HG03442 (cell line): ENCODE data around the gene CACNA1G.

Experiments used
- ATAC-seq: cut with Tn5 transposase; IDR thresholded peaks from one replicate; pipeline ENCODE4 v1.9.1; 2021; ENCODE audit warnings: mild to moderate bottlenecking, moderate library complexity; ENCODE audit not compliant: unreplicated experiment

Gene CACNA1G

DNA sequence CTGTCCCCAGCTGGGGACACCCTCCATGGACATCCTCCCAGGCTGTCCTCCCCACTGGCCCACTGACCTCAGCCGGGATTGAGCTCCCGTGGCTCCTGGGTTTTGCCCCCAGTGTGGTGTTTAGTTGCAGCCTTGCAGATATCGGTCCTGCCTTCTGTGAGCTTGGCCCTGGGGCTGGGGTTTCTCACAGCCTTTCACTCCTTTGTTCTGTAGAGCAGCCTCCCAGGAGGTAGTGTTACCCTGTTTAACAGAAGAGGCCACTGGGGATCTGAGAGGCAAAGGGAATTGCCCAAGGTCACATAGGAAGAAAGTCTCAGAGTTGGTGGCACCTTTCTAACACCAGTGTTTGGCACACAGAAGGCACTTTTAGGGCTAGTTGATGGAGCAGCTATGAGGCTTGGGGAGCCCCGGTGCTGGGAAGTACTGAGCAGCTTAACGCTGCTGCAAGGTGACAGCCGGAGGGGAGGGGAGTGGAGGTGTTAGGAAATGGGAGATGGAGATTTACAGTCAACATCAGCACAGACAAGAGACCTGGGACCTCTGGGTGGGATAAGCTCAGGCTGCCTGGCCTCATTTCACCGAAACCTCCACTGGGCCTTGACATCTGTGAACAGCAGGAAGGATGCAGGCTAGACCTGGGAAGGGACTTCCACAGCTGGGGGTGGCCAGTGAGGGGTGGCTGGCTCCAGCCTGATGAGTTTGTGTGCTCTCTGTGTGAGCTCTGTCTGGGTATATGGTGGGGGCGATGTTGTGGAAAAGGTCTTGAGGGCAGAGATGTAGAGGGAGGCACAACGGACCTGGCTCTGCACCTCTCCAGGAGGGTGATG, 26.1 kb downstream of the CACNA1G start:
- no peak for ATAC-seq

DNA sequence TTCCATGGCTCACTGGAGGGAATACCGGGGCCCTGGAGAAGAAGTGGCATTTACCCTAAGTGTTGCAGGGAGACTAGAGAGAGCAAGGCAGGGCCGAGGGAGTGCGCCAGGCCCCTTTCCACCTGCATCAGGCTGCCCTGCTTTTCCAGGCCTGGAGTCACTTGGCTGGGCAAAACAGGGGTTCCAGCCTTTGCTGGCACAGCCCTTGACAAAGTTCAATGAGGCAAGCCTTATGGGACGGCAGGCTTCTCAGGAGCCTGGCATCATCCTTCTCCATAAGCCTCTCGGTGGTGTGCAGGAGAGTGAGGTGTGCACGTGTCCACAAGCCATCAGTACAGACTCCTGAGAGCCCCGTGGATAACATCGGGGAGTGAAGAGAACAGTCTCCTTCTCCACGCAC, 27.1 kb downstream of the CACNA1G start:
- no peak for ATAC-seq

DNA sequence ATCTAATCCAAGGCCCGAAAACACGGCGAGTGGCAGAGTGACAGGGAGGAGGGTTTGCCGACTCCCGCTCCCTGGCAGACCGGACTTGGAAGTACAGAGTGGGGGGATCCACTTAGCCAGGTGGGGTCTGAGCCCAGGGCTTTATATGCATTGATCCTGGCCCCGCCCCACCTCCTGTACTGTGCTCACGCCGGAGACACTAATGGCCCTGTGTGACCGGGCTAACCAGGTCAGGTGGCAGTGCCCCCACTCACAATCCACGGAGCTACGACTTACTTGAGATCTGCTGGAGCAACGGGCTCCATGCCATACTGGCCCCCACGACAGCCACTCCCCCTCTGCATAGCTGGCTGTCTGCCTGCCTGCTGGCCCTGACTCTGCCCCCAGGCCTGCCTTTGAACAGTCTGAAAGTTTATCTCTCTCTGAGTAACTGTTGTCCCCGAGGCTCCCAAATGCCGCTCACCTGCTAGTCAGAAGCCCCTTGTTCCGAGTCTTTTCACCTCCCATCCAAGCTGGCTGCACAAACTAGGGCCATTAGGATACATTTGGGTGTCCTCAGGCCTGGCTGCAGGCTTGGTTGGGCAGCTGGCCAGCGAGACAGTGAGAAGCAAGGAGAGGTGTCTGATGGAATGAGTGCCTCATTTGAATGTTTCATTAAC, 28.0 kb downstream of the CACNA1G start:
- no peak for ATAC-seq

- no peak for ATAC-seq
Observed at GRCh38 chr17:50589095-50589705, 28.7 kb downstream of the CACNA1G start.

DNA sequence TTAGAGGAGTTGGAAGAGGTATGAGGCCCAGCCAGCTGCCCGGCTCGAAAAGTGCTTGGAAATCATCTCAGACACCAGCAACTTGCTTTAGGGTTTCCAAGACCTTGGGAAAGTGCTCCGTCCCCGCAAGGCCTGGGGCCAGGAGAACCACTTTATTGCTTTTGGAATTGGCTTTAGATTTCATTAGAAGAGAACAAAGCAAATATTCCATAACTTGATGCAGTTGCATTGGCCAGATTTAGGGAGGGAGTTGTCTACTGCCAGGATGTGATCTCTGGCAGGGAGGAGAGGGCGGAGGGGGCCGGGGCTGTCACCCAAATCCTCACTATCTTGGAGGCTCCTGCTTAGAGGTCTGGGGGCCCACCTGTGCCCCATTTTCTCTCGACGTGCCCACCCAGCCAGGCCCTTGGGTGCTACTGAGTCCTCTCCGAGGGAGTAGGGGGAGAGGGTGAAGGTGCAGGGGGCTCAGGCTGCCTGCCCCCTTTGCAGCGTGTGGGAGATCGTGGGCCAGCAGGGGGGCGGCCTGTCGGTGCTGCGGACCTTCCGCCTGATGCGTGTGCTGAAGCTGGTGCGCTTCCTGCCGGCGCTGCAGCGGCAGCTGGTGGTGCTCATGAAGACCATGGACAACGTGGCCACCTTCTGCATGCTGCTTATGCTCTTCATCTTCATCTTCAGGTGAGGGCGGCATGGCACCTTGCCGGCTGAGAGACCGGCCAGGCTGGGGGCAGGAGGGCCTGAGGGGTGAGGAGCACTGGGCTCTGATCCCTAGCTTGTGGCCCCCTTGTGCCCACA, 30.6 kb downstream of the CACNA1G start:
- no peak for ATAC-seq

DNA sequence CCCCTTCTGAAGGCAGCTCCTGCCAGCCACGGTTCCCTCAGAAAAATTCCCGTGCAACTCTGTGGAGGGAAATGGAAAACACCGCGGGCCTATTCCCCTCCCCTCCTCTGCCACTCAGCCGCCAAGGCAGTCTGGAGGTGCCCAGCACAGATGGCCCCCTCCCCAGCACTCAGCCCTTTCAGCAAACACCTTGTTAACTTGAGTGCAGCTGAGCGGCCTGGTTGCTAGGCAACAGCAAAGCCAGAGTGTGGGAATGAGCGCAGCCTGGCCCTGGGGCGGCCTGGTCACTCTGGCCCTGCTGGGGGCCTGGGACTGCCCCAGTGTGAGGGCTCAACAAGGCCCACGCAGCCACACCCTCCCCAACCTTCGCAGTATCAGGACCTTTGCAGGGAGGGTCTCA, 32.8 kb downstream of the CACNA1G start:
- ATAC-seq: no peak

- no peak for ATAC-seq
Observed at GRCh38 chr17:50594128-50594823, 33.8 kb downstream of the CACNA1G start.

GRCh38 chr17:50594892-50595291, 34.4 kb downstream of the CACNA1G start:
- no peak for ATAC-seq

DNA sequence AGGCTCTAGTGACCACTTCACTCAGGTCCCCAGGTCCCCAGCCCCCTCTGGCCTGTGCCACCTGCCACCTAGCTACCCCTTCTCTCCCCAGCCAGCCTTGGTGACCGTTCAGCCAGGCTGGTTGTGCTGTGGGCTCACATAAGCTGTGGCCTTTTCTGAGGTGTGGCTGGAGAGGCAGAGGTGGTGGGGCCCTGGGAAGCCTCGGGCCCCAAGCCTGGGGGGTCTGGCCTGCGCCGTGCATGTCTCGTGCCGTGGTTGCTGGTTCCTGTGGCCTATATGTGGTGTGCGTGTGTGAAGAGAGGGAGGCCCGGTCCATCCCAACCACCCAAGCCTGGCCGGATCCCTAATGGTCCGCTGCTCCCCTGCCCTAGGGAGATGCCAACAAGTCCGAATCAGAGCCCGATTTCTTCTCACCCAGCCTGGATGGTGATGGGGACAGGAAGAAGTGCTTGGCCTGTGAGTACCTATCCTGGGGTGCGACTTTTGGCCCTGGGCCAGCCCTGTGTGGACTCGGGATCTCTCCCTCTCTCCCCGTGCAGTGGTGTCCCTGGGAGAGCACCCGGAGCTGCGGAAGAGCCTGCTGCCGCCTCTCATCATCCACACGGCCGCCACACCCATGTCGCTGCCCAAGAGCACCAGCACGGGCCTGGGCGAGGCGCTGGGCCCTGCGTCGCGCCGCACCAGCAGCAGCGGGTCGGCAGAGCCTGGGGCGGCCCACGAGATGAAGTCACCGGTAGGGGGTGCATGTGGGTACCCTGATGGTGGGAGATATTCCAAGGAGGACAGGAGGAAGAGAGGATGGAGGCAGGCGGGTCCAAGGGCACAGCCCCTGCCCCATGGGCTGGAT, 35.9 kb downstream of the CACNA1G start:
- ATAC-seq: no peak

DNA sequence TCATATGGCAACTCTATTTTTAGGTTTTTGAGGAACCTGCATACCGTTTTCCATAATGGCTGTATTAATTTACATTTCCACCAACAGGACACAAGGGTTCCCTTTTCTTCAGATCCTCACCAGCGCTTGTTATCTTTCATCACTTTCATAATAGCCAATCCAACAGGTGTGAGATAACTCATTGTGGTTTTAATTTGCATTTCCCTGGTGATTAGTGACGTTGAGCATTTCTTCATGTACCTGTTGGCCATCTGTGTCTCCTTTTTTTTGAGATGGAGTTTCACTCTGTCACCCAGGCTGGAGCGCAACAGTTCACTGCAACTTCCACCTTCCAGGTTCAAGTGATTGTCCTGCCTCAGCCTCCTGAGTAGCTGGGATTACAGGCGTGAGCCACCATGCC, 38.0 kb downstream of the CACNA1G start:
- no peak for ATAC-seq

DNA sequence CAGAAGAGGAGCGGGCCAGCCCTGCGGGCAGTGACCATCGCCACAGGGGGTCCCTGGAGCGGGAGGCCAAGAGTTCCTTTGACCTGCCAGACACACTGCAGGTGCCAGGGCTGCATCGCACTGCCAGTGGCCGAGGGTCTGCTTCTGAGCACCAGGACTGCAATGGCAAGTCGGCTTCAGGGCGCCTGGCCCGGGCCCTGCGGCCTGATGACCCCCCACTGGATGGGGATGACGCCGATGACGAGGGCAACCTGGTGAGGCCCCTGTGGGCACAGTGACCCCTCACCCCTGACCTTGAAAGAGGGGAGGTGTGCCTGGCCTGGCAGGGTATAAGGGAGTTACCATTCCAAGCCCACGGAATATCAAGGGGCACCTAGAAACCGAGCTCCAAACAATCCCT, 39.1 kb downstream of the CACNA1G start:
- no peak for ATAC-seq

- no peak for ATAC-seq
Observed at GRCh38 chr17:50601823-50602375, 41.4 kb downstream of the CACNA1G start.

- ATAC-seq: no peak
Observed at GRCh38 chr17:50602836-50603235, 42.3 kb downstream of the CACNA1G start.

- no peak for ATAC-seq
Observed at GRCh38 chr17:50603340-50603739, 42.8 kb downstream of the CACNA1G start.

GRCh38 chr17:50604513-50604912, 44.0 kb downstream of the CACNA1G start:
- ATAC-seq: no peak

DNA sequence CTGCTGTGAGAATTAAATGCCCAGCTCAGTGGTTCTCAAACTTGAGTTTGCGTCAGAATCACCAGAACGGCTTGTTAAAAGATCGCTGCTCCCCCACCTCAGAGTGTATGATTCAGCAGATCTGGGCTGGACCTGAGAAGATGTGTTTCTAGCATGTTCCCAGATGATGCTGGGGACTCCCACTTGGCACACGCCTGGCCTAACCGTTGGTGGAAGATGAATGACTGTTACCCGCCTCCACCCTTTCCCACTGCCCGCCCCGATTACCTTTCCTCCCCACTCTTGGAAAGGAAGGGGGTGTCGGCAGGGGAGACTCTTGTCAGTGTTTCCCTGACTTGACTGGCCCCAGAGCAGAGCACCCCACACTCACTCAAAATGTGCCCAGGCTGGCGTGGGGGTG, 44.9 kb downstream of the CACNA1G start:
- ATAC-seq: no peak

GRCh38 chr17:50607522-50608175, 47.1 kb downstream of the CACNA1G start:
- no peak for ATAC-seq

DNA sequence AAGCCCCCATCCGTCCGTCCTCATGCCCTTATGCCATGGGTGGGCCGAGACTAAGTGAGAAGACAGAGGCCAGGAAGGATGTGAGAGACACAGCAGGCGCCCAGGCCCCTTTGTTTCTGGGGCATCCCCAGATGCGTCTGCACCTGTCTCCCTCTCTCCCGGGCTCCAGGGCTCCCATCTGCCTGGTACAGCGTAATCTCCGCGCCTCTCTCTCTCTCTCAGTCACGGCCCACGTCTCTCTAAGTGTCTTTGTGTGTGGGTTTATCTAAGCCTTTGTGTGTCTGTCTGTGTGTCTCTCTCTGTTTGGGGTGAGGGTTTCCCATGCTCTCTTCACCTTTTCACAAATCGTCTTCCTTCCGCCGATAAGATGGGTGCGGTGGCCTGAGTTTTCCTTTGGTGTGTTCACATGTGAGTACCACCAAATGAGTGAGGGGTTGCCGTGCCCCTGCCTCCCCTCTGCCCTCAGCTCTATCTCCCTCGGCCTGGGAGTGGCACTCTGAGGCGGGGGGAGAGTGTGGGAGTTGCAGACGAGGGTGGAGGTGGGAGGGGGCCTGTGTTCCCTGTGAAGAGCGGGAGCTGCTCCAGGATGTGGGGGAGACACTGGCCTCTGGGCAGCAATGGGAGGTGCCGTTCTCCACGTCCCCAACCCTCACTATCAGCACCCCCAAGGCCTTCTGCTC, 48.3 kb downstream of the CACNA1G start:
- no peak for ATAC-seq
